Stimulated activated CD8-positive, alpha-beta memory T cell treated with anti-CD3 and anti-CD28 coated beads, Interleukin-15, amount 100 ng/mL, for 24 hours (primary cell): ENCODE measurements around the gene DNAH14.
"Not testable (repeated sequence)": the region's sequence is repeated elsewhere in the genome, so short reads cannot be mapped to it uniquely, and the experiment has no call there.

Experiments used
- DNase-seq: peaks from one replicate; pipeline ENCODE4 v3.0.0-alpha.2; 2020; ENCODE audit warnings: low read depth

DNAH14 gene

GRCh38 chr1:225155555-225155954 lies 226.1 kb downstream of the DNAH14 start:
- no peak for DNase-seq

- DNase-seq = no peak
Observed at GRCh38 chr1:225156254-225156653, 226.8 kb downstream of the DNAH14 start.

- DNase-seq = no peak
Observed at GRCh38 chr1:225158291-225158690, 228.8 kb downstream of the DNAH14 start.

- no peak for DNase-seq
Observed at GRCh38 chr1:225159793-225160192, 230.3 kb downstream of the DNAH14 start.

GRCh38 chr1:225177409-225177808 lies 247.9 kb downstream of the DNAH14 start:
- DNase-seq = not testable (repeated sequence)

- no peak for DNase-seq
Observed at GRCh38 chr1:225179686-225180085, 250.2 kb downstream of the DNAH14 start.

GRCh38 chr1:225182716-225183115 lies 253.2 kb downstream of the DNAH14 start:
- no peak for DNase-seq

GRCh38 chr1:225191199-225191753 lies 261.8 kb downstream of the DNAH14 start:
- DNase-seq = no peak

- DNase-seq = no peak
Observed at GRCh38 chr1:225201447-225201846, 272.0 kb downstream of the DNAH14 start.

GRCh38 chr1:225207791-225208190 lies 278.3 kb downstream of the DNAH14 start:
- no peak for DNase-seq

- DNase-seq = no peak
Observed at GRCh38 chr1:225209153-225209552, 279.7 kb downstream of the DNAH14 start.

GRCh38 chr1:225210180-225210579 lies 280.7 kb downstream of the DNAH14 start:
- DNase-seq = not testable (repeated sequence)

- DNase-seq = not testable (repeated sequence)
Observed at GRCh38 chr1:225211694-225212442, 282.4 kb downstream of the DNAH14 start.

GRCh38 chr1:225224287-225224686 lies 294.8 kb downstream of the DNAH14 start:
- no peak for DNase-seq

- DNase-seq = no peak
Observed at GRCh38 chr1:225225681-225226080, 296.2 kb downstream of the DNAH14 start.

GRCh38 chr1:225228871-225229303 lies 299.4 kb downstream of the DNAH14 start:
- DNase-seq = no peak

GRCh38 chr1:225229429-225229828 lies 300.0 kb downstream of the DNAH14 start:
- not testable (repeated sequence) for DNase-seq

GRCh38 chr1:225230483-225230882 lies 301.0 kb downstream of the DNAH14 start:
- DNase-seq = no peak

- DNase-seq = not testable (repeated sequence)
Observed at GRCh38 chr1:225232930-225233329, 303.5 kb downstream of the DNAH14 start.

GRCh38 chr1:225242611-225243010 lies 313.1 kb downstream of the DNAH14 start:
- no peak for DNase-seq

- DNase-seq = no peak
Observed at GRCh38 chr1:225250432-225250831, 321.0 kb downstream of the DNAH14 start.

- no peak for DNase-seq
Observed at GRCh38 chr1:225253173-225253572, 323.7 kb downstream of the DNAH14 start.

GRCh38 chr1:225253784-225254183 lies 324.3 kb downstream of the DNAH14 start:
- no peak for DNase-seq

GRCh38 chr1:225254676-225255075 lies 325.2 kb downstream of the DNAH14 start:
- DNase-seq = no peak
